Right cardiac atrium (tissue), 5 donors: Measurements from ENCODE around the gene HSD17B14. TPM values are rescaled to one million over a fixed set of nuclear protein-coding genes. Genes with fewer than 3 reads are reported as not detected.

Experiments used
- ATAC-seq, 2 donors: fragments of 200-7000 bp; cut with Tn5 transposase; one replicate each; pipeline versions ENCODE4 v1.8.0 to v1.9.1; 2020; ENCODE audit warnings: moderate library complexity in 2 of 2, mild to moderate bottlenecking in 1 of 2
- DNase-seq, 3 donors: peaks; one replicate each; pipeline ENCODE4 v3.0.0-alpha.2; 2020
- H3K27ac ChIP-seq: one replicate; pipeline ENCODE4 v1.5.1; 2013; ENCODE audit warnings: mild to moderate bottlenecking, low read length, control low read depth, moderate library complexity
- H3K27me3 ChIP-seq: one replicate; pipeline ENCODE4 v1.6.1; 2013; ENCODE audit not compliant: control insufficient read depth, insufficient read depth
- H3K4me1 ChIP-seq: one replicate; pipeline ENCODE4 v1.6.1; 2013; ENCODE audit warnings: low read length; ENCODE audit not compliant: control insufficient read depth, insufficient read depth
- H3K4me3 ChIP-seq: one replicate; pipeline ENCODE4 v1.5.1; 2013; ENCODE audit warnings: low read length, control low read depth
- H3K9me3 ChIP-seq: one replicate; pipeline ENCODE4 v1.6.1; 2013; ENCODE audit warnings: low read length; ENCODE audit not compliant: control insufficient read depth
- WGBS: extraction: QIAGEN DNeasy Blood & Tissue Kit; methylation state at CpG from one replicate; pipeline ENCODE4 v1.1.7; 2013; 5-methylcytosine and 5-hydroxymethylcytosine counted together
- intact Hi-C, 4 donors: fragments of 100-400 bp; cut with DNase I; formaldehyde crosslinking; loops; one replicate each; pipeline versions ENCODE4 v1.11.0 to v1.14.0; 2022 to 2023
- polyA plus RNA-seq: library from polyadenylated mRNA; stranded (reverse); fragments of 200-250 nt; gene quantifications from one replicate; pipeline ENCODE4 v1.2.3, GENCODE V29; 2013
- total RNA-seq, 4 donors: library from RNA; stranded (reverse); fragmentation: NEBNext Ultra II Directional; extraction: Animal tissue kit (Norgen Biotek cat#: 25700); gene quantifications; one replicate each; pipeline ENCODE4 v1.2.1, GENCODE V29; 2021
- donor health status: healthy with polysubstance abuse.
- donor health status: DM: no; HTN: yes; CAD: no.
- donor health status: DM: no; HTN: no; CAD: no.
- donor health status: DM: no; HTN: yes; CAD: no; lungs with severe emphysema.
- donor health status: DM: yes; HTN: yes; CAD: no.

HSD17B14 gene
- total and polyA plus RNA-seq, 5 donors: 4.0 to 7.6 (median 4.9) TPM

DNA sequence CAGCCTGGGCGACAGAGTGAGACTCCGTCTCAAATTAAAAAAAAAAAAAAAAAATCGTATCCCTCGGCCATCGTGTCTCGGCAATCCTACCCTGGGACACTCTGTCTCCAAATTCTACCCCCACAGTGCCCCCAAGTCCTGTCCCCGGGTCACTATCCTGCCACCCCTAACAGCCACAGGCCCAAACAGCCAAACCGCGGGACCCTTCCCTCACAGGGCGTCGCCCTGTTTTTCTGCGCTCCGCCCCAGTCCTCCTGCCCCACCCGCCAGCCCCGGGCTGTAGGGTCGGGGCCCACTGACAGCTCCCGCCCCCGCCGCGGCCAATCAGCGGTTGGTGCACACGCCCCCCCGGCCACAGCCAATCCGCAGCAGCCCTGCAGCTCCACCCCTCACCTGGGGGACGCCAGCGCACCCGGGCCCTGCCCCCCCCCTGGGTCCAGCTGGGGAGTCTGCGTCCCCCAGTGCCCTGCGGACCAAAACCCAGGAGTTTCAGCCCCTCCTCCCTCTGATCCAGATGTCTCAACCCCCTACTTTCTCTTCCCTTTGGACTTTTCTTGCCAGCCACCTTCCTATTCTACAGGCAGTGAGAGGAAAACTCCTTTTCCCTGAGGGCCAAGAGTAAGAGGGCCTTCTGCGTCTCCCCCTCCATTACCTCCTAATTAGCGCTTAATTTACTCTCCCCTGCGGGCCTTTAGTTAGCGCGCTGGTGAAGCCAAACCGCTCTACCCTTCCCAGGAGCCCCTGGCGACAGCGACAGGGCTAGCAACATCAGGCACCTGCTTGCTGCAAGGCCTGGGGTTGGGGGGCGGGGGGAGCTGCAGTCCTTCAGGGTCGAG is 24.0 kb downstream of the HSD17B14 start:
- WGBS: 10% methylated on average over 39 of the region's 39 CpGs
- peak overlapping the region; percentile 94 for H3K27ac ChIP-seq
- no peaks in the 10 kb centered on the region for H3K9me3 ChIP-seq
- peak; percentile 91 to 94 for ATAC-seq
- no peaks in the 10 kb centered on the region for H3K27me3 ChIP-seq
- no peaks in the 10 kb centered on the region for H3K4me1 ChIP-seq
- intact Hi-C loops: no loop called here
- DNase-seq: peak; percentile 90 to 98 (median 97)
- peak overlapping the region; percentile 38 for H3K4me3 ChIP-seq

DNA sequence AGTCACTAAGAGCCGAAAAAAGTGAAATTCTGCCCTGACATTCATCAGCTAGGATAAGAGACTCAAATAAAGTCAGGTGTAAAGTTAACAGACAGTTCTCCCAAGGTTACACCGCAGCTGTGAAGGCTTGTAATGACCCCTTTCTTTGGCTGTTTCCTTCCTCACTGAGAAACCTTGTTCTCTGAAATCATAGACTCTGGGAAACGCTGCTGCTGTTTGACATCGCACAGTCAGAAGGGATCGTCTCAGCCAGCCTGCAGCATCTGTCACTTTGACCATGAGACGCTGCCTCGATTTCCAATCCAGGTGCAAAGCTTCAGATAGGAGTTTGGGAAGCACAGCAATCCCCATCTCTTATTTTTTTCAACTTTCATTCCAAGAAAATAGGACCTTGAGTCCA is 26.1 kb downstream of the HSD17B14 start:
- no peak for DNase-seq
- Histone ChIP-seq H3K4me1 (no peaks in the 10 kb centered on the region), H3K4me3 (peak overlapping the region; percentile 59), H3K27ac (peak overlapping the region; percentile 25), H3K27me3 (no peaks in the 10 kb centered on the region), H3K9me3 (no peaks in the 10 kb centered on the region)
- intact Hi-C loops: no loop called here
- WGBS: 16% methylated on average over 7 of the region's 7 CpGs
- no peak for ATAC-seq

DNA sequence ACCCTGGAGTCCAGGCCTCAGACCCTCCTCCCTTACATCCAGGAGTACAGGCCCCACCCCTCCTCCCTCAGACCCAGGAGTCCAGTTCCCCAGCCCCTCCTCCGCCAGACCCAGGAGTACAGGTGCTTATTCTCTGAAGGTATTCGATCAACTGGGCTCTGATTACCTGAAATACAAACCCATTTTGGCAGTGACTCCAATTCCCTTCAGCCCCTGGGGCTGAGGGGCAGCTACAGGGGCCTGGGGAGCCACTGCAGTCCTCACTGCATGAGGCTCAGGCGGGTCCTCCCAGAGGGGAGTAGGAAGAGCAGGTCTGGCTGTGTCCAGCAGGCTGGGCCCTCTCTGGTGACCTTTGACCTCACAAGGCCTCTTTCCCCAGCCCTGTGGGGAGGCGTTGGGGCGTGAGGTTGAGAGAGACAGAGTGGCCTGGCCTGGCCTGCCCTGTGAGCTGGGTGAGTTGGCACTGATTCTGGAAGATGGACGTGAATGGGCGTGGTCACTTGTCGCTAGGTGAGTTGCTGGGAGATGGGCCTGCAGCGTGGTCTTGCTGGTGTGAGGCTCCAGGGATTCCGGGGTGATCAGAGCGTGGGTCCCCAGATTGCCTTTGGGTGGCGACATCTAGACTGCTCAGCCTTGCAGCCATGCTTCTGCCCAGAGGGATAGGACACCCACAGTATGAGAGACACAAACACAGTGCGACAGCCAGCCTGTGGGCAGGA is 28.5 kb downstream of the HSD17B14 start:
- no peaks in the 10 kb centered on the region for H3K4me1 ChIP-seq
- 86% methylated on average over 13 of the region's 13 CpGs for WGBS
- DNase-seq: no peak
- H3K4me3 ChIP-seq: no peak overlapping the region
- no peaks in the 10 kb centered on the region for H3K9me3 ChIP-seq
- H3K27ac ChIP-seq: no peak overlapping the region
- intact Hi-C loops: no loop called here
- no peaks in the 10 kb centered on the region for H3K27me3 ChIP-seq
- ATAC-seq: no peak

DNA sequence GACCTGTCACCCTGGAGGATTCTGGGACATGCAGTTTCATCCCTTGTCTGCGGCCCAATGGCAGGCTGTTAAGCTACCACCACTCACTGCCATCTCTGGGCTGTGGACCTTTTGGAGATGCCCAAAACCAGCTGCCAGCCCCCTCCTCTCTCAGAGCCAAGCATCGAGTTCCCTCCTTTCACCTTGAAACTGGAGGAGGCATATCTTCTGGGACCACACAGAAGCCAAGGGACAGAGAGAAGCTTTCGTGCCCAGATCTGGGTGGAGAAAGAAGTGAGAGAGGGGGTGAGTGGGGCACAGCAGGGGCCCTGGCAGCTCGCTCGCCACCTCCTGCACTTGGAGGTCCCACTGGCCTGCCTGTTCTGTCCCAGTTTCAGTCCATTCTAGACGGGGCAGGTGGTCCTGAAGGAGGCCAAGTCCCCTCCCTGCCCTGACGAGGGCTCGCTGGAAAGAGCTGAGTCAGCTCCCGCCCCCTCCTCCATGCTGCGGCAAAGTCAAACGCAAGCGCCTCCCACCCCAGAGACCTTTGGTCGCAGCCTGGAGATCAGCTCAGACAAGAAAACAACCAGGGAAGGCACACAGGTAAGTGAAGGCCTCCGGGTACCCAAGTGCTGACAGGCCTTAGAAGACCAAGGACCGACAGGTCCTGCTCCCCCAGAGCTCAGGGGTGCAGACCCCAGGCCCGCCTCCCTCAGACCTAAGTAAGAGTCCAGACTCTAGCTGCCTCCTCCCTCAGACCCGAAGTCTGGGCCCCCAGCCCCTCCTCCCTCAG is 29.3 kb downstream of the HSD17B14 start:
- Histone ChIP-seq H3K4me1 (no peaks in the 10 kb centered on the region), H3K27me3 (no peaks in the 10 kb centered on the region), H3K9me3 (no peaks in the 10 kb centered on the region), H3K4me3 (no peak overlapping the region), H3K27ac (no peak overlapping the region)
- WGBS: 74% methylated on average over 17 of the region's 17 CpGs
- DNase-seq (no peak), ATAC-seq (peak in 1 of 2 donors; percentile 23)
- intact Hi-C loops: no loop called here

DNA sequence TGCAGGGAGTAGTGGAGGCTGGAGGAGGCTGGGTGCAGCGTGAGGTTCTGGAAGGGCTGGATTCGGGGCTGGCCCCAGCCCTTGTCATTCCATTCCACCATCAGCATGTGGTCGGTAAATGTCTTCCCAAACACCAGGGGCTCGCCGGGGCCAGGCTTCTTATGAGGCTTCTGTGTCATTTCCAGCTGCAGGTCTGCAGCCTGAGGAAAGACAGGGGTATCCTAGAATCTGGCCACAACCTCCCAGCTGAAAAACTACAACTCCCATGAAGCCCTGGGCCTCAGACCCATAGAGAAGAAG is 29.8 kb downstream of the HSD17B14 start:
- no peaks in the 10 kb centered on the region for H3K9me3 ChIP-seq
- no peak overlapping the region for H3K4me3 ChIP-seq
- H3K4me1 ChIP-seq: no peaks in the 10 kb centered on the region
- ATAC-seq (peak in 1 of 2 donors; percentile 30), DNase-seq (no peak)
- no peak overlapping the region for H3K27ac ChIP-seq
- intact Hi-C loops: no loop called here
- WGBS: 78% methylated on average over 5 of the region's 5 CpGs
- H3K27me3 ChIP-seq: no peaks in the 10 kb centered on the region

DNA sequence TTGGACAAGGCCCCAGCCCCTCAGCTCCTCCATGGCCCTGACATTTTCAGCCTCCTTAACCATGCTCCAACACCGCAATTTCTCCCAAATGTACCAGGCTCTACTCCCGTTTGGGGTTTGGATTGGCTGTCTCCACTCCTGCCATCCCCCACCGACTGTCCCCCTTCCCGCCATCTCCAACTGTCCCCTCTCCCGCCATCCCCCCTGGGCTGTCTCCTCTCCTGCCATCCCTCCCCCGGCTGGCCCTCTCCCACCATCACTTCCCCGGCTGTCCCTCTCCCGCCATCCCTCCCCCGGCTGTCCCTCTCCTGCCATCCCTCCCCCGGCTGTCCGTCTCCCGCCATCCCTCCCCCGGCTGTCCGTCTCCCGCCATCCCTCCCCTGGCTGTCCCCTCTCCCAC is 30.8 kb downstream of the HSD17B14 start:
- ATAC-seq: no peak
- WGBS: 87% methylated on average over 15 of the region's 15 CpGs

DNA sequence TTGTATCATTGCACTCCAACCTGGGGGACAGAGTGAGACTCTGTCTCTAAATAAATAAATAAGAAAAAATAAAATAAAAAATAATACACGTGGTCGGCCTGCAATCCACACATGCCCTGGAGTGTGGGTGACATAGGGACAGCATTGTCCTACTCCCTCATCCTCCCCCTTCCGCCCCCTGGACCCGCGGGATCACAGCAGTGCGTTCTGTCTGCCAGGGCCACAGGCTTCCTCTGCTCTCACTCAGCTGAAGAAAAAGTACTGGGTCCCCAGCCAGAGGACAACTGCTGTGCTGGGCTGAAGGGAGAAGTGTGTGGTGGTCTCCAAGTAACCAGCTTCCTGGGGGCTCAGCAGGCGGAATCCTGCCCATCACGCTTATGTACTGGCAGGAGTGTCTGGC is 31.8 kb downstream of the HSD17B14 start:
- Histone ChIP-seq H3K4me1 (no peaks in the 10 kb centered on the region), H3K9me3 (no peaks in the 10 kb centered on the region), H3K27me3 (no peaks in the 10 kb centered on the region), H3K27ac (no peak overlapping the region), H3K4me3 (no peak overlapping the region)
- WGBS: 77% methylated on average over 8 of the region's 8 CpGs
- no peak for ATAC-seq
- DNase-seq: no peak
- intact Hi-C loops: no loop called here

More for the DNA sequence above, 30.8 kb downstream of the HSD17B14 start:
- no peak for DNase-seq
- H3K9me3 ChIP-seq: no peaks in the 10 kb centered on the region
- no peaks in the 10 kb centered on the region for H3K4me1 ChIP-seq
- intact Hi-C loops: no loop called here
- no peak overlapping the region for H3K27ac ChIP-seq
- H3K4me3 ChIP-seq: no peak overlapping the region
- H3K27me3 ChIP-seq: no peaks in the 10 kb centered on the region

DNA sequence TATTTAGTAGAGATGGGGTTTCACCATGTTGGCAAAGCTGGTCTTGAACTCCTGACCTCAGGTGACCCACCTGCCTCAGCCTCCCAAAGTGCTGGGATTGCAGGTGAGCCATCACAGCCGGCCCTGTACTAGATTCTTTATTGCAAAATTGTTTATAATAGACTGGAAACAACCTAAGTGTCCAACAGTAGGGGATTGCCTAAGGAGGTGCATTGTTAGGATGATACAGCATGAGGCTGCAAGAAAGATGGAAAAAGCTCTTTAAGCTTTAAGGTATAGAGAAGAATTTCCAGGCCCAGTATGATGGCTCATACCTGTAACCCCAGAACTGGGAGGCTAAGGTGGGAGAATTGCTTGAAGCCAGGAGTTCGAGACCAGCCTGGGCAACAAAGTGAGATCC is 33.7 kb downstream of the HSD17B14 start:
- Histone ChIP-seq H3K27me3 (no peaks in the 10 kb centered on the region), H3K4me3 (no peak overlapping the region), H3K9me3 (no peaks in the 10 kb centered on the region), H3K27ac (no peak overlapping the region), H3K4me1 (no peaks in the 10 kb centered on the region)
- ATAC-seq: no peak
- intact Hi-C loops: no loop called here
- WGBS: 95% methylated on average over 2 of the region's 2 CpGs
- no peak for DNase-seq

DNA sequence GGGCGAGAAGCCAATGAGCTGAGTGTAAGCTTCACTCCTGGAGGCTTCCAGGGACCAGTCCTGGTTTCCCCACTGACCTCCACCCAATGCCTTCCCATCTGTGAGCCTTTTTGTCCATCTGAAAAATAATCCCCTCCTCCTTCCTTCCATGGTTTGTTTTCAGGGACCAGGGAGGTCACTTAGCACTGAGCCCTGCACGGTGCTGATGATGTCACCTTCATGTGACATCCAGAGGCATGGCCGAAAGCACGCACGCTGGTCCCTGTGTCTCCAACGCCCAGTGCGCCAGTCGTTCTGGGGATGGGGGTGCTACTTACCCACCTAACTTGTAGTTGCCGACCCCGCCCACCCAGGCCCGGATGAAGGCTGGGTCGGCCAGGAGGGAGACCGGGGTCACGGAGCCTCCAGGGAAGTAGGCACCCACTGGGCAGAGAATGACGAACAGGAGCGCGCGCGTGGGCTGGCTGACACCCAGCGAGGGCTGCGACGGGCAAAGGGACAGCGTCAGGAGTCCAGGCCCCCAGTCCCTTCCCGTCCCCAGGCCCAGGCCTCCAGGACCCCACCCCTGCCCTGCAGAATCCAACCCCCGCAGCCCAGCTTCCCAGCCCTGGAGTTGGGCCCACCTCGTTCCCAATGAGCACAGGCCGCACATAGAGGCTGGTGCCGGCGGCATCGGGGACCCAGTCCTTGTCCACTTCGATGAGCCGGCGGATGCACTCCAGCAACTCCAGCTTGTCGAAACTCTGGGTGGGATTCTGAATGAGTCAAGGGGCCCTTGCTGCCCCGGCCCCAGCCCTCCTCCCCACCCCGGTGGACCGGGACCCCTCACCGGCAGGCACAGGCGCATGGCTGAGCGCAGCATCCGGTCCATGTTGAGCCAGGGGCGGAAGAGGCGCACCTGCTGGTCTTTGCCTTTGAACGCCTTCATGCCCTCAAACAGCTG is 36.7 kb downstream of the HSD17B14 start:
- H3K4me1 ChIP-seq: no peaks in the 10 kb centered on the region
- H3K27me3 ChIP-seq: no peaks in the 10 kb centered on the region
- no peak overlapping the region for H3K27ac ChIP-seq
- no peaks in the 10 kb centered on the region for H3K9me3 ChIP-seq
- no peak for ATAC-seq
- intact Hi-C loops: loop anchor here in 3 of 4 donors (5.0 to 10.0 kb wide), 2 partner anchors 38 to 175 kb away; partner anchors contain the start of gene HSD17B14 (in 2 of the 3)
- H3K4me3 ChIP-seq: no peak overlapping the region
- WGBS: 92% methylated on average over 44 of the region's 44 CpGs
- DNase-seq: no peak

DNA sequence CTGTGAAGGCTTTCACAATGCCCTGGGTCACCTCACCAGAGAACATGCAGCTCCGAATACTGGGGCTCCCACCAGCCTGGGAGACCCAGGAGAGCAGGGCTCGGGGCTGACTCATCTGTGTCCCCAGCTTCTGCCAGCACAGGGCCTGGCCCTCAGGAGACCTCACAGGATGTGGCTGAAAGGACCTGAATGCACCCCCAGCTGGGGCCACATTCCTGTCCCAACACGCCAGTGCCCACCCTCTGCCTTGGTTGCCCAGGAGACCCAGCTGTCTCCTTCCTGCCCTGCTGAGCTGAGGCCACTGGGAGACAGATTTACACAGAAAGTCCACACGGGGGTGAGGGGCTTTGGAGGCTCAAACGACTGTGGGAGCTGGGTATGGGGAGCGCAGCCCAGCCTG is 37.4 kb downstream of the HSD17B14 start:
- Histone ChIP-seq H3K4me1 (no peaks in the 10 kb centered on the region), H3K27me3 (no peaks in the 10 kb centered on the region), H3K4me3 (no peak overlapping the region), H3K9me3 (no peaks in the 10 kb centered on the region), H3K27ac (no peak overlapping the region)
- ATAC-seq: no peak
- 59% methylated on average over 6 of the region's 6 CpGs for WGBS
- DNase-seq: peak in 1 of 3 donors; percentile 27
- intact Hi-C loops: loop anchor here in 3 of 4 donors (5.0 to 10.0 kb wide), 2 partner anchors 38 to 176 kb away; partner anchors contain the start of gene HSD17B14 (in 2 of the 3)
